ENCODE results near the gene SH3BP5. TPM values are rescaled to one million over a fixed set of nuclear protein-coding genes. Genes with fewer than 3 reads are reported as not detected.

The SH3BP5 gene
- total and polyA plus RNA-seq, 12 donors, result 6.7 to 22.4 (median 9.8) TPM

GRCh38 chr3:15246186-15246585, 86.2 kb downstream of the SH3BP5 start:
- intact Hi-C loops (cut with DNase I), result loop anchor here in 1 of 10 donors (10.0 kb wide), 1 partner anchor 329 kb away; no protein-coding TSS in a partner anchor

DNA sequence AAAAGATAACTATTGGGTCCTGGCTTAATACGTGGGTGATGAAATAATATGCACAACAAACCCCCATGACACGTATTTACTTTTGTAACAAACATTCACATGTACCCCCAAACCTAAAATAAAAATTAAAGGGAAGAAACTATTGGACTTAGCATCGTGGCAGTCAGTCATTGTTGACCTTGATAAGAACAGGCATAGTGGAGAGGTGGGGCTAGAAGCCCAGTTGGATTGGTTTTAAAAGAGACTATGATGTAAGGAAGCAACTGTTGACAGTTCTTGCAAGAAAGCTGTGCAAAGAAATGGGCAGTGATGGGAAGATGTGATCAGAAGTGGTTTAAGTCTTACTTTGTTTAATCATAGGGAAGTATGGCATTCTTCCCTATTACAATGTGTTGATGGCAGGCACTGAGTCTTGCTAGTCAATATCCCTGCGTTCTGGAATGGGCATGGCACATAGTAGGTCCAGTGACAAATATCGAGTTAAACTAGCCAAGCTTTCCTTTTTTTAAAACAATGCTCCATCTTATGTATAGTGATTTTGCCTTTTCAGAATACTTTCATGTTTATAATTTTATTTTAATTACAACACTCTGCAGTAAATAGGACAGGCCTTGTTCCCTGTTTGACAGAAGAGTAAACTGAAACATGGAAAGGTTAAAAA, 88.4 kb downstream of the SH3BP5 start:
- WGBS, 2 donors, result 82 to 84% methylated on average over 5 of the region's 5 CpGs
- no peak for DNase-seq
- Histone ChIP-seq H3K27ac (no peak overlapping the region), H3K36me3 (peaks cover 0 to 100% (median 67%) of the 10 kb centered on the region in 9 donors), H3K4me3 (no peak overlapping the region), H3K27me3 (no peaks in the 10 kb centered on the region), H3K9me3 (no peaks in the 10 kb centered on the region), H3K4me1 (no peaks in the 10 kb centered on the region)
- ATAC-seq, result no peak
- TF ChIP-seq CTCF (IDR thresholded peaks at IDR 0.05), result no peak
- intact Hi-C loops (cut with DNase I), result loop anchor here in 1 of 10 donors (10.0 kb wide), 1 partner anchor 331 kb away; no protein-coding TSS in a partner anchor

More at GRCh38 chr3:15246186-15246585, 86.2 kb downstream of the SH3BP5 start:
- H3K27me3 ChIP-seq, result no peaks in the 10 kb centered on the region
- no peak for ATAC-seq
- 99% methylated on average over 2 of the region's 2 CpGs for WGBS, 2 donors
- H3K36me3 ChIP-seq, result peaks cover 0 to 100% (median 69%) of the 10 kb centered on the region in 9 donors
- TF ChIP-seq CTCF (IDR thresholded peaks at IDR 0.05), result no peak
- no peak for DNase-seq
- no peak overlapping the region for H3K4me3 ChIP-seq
- H3K4me1 ChIP-seq, result no peaks in the 10 kb centered on the region
- no peak overlapping the region for H3K27ac ChIP-seq
- H3K9me3 ChIP-seq, result no peaks in the 10 kb centered on the region

GRCh38 chr3:15241341-15241740, 91.0 kb downstream of the SH3BP5 start:
- Histone ChIP-seq H3K4me1 (no peaks in the 10 kb centered on the region), H3K27ac (no peak overlapping the region), H3K4me3 (no peak overlapping the region), H3K36me3 (peaks cover 0 to 100% (median 52%) of the 10 kb centered on the region in 9 donors), H3K27me3 (no peaks in the 10 kb centered on the region), H3K9me3 (no peaks in the 10 kb centered on the region)
- TF ChIP-seq CTCF (IDR thresholded peaks at IDR 0.05), result peak in 6 of 9 donors; percentile 3 to 43 (median 28)
- intact Hi-C loops (cut with DNase I), result loop anchor here in 1 of 10 donors (10.0 kb wide), 1 partner anchor 333 kb away; no protein-coding TSS in a partner anchor
- WGBS, 2 donors, result 93 to 95% methylated on average over 1 of the region's 1 CpG
- no peak for ATAC-seq
- DNase-seq, result no peak

- 97 to 99% methylated on average over 4 of the region's 4 CpGs for WGBS, 2 donors
- no peak overlapping the region for H3K4me3 ChIP-seq
- DNase-seq, result no peak
- H3K4me1 ChIP-seq, result no peaks in the 10 kb centered on the region
- no peak overlapping the region for H3K27ac ChIP-seq
- H3K9me3 ChIP-seq, result no peaks in the 10 kb centered on the region
- H3K27me3 ChIP-seq, result no peaks in the 10 kb centered on the region
- intact Hi-C loops (cut with DNase I), result loop anchor here in 1 of 10 donors (10.0 kb wide), 1 partner anchor 346 kb away; no protein-coding TSS in a partner anchor
- TF ChIP-seq CTCF (IDR thresholded peaks at IDR 0.05), result no peak
- no peak for ATAC-seq
- H3K36me3 ChIP-seq, result peaks cover 0 to 100% (median 42%) of the 10 kb centered on the region in 9 donors
Observed at GRCh38 chr3:15229262-15229661, 103.1 kb downstream of the SH3BP5 start.
